HG02885 (cell line): ENCODE results near the gene ZNF860.

Source experiments
- ATAC-seq: cut with Tn5 transposase; IDR thresholded peaks from one replicate; pipeline ENCODE4 v1.9.1; 2021; ENCODE audit warnings: mild to moderate bottlenecking; ENCODE audit not compliant: unreplicated experiment, poor library complexity

ZNF860 gene

GRCh38 chr3:32041316-32041715 lies 59.8 kb downstream of the ZNF860 start:
- ATAC-seq = no peak
